Kidney (tissue), 14 donors: ENCODE measurements around the gene PLA2G4E. TPM values are rescaled to one million over a fixed set of nuclear protein-coding genes. Genes with fewer than 3 reads are reported as not detected.

ENCODE experiments used
- DNase-seq, 5 donors: peaks; one replicate each; pipeline ENCODE4 v3.0.0-alpha.2; 2013 to 2020
- FAIRE-seq: peaks from 2 replicates; lab custom pipeline; 2012; peaks lifted over from hg19 to GRCh38; lab: Jason Lieb, UNC
- H3K27ac ChIP-seq, 2 donors: one replicate each; pipeline ENCODE4 v1.7.0; 2013; ENCODE audit warnings: low read depth in 2 of 2, low read length in 2 of 2, inconsistent platforms in 1 of 2
- H3K27me3 ChIP-seq: one replicate; pipeline ENCODE4 v1.7.1; 2013; ENCODE audit warnings: low read length, inconsistent platforms; ENCODE audit not compliant: control insufficient read depth, insufficient read depth
- H3K36me3 ChIP-seq, 3 donors: one replicate each; pipeline versions ENCODE4 v1.7.0 to v1.7.1; 2013; ENCODE audit warnings: low read length in 3 of 3, control low read depth in 1 of 3, inconsistent platforms in 1 of 3; ENCODE audit not compliant: insufficient read depth in 3 of 3, control insufficient read depth in 2 of 3
- H3K4me1 ChIP-seq, 3 donors: one replicate each; pipeline versions ENCODE4 v1.7.0 to v1.7.1; 2013; ENCODE audit warnings: low read length in 3 of 3, inconsistent platforms in 1 of 3, low read depth in 1 of 3; ENCODE audit not compliant: control insufficient read depth in 2 of 3, insufficient read depth in 2 of 3
- H3K4me3 ChIP-seq, 3 donors: one replicate each; pipeline versions ENCODE4 v1.7.0 to v1.8.1; 2013; ENCODE audit warnings: low read length in 3 of 3, control low read depth in 1 of 3, inconsistent platforms in 1 of 3
- H3K9ac ChIP-seq, 3 donors: one replicate each; pipeline versions ENCODE4 v1.7.0 to v1.7.1; 2013; ENCODE audit warnings: low read length in 3 of 3, control low read depth in 1 of 3, inconsistent platforms in 1 of 3
- H3K9me3 ChIP-seq, 3 donors: one replicate each; pipeline versions ENCODE4 v1.7.0 to v1.7.1; 2013; ENCODE audit warnings: low read length in 3 of 3, control low read depth in 1 of 3, inconsistent platforms in 1 of 3; ENCODE audit not compliant: control insufficient read depth in 2 of 3, insufficient read depth in 1 of 3
- CTCF ChIP-seq: IDR thresholded peaks from 3 replicates; pipeline ENCODE4 v1.5.1; 2012; ENCODE audit warnings: mild to moderate bottlenecking, moderate library complexity, borderline replicate concordance; ENCODE audit not compliant: insufficient read depth; ENCODE audit errors: extremely low read depth
- intact Hi-C: fragments of 100-400 bp; cut with DNase I; formaldehyde crosslinking; loops from one replicate; pipeline ENCODE4 v1.11.1; 2022
- polyA plus RNA-seq: library from polyadenylated mRNA; stranded (reverse); fragments of 350-450 nt; fragmentation: Illumina TruSeq; extraction: RNeasy Lipid Tissue Mini Kit (QIAGEN cat#74804); gene quantifications from one replicate; pipeline ENCODE4 v1.2.3, GENCODE V29; 2014; ENCODE audit warnings: low read depth, low replicate concordance; ENCODE audit not compliant: insufficient read depth
- total RNA-seq: library from RNA; stranded (reverse); fragmentation: NEBNext Ultra II Directional; extraction: Animal tissue kit (Norgen Biotek cat#: 25700); gene quantifications from one replicate; pipeline ENCODE4 v1.2.1, GENCODE V29; 2021
- donor health status: control.
- donor health status: control.
- donor health status: control.
- donor health status: control.
- donor health status: control.
- donor health status: DM: yes; HTN: yes; CAD: no.
- donor health status: Normal renal cell carcinoma (clear cell type).

Gene PLA2G4E
- total and polyA plus RNA-seq, 2 donors from 2014 or later: not detected

- DNase-seq (peak; percentile 74 to 86 (median 83)), FAIRE-seq (no peak)
- Histone ChIP-seq H3K9me3 (no peaks in the 10 kb centered on the region), H3K27ac (peak overlapping the region; percentile 35 to 88), H3K4me3 (peak overlapping the region; percentile 72 to 88 (median 86)), H3K27me3 (no peaks in the 10 kb centered on the region), H3K4me1 (peaks cover 0 to 19% (median 0%) of the 10 kb centered on the region in 3 donors), H3K9ac (peak overlapping the region; percentile 3 to 82 (median 79)), H3K36me3 (no peaks in the 10 kb centered on the region)
- no peak for TF ChIP-seq CTCF
- intact Hi-C loops: no loop called here
Measured at GRCh38 chr15:41971089-41971894, 49.5 kb downstream of the PLA2G4E start.

GRCh38 chr15:41970456-41970855 lies 50.4 kb downstream of the PLA2G4E start:
- FAIRE-seq (no peak), DNase-seq (peak in 1 of 5 donors; percentile 20)
- Histone ChIP-seq H3K27me3 (no peaks in the 10 kb centered on the region), H3K4me1 (peaks cover 0 to 22% (median 0%) of the 10 kb centered on the region in 3 donors), H3K27ac (no peak overlapping the region), H3K4me3 (peak overlapping the region in 2 of 3 donors; percentile 72 to 88), H3K36me3 (no peaks in the 10 kb centered on the region), H3K9ac (no peak overlapping the region), H3K9me3 (no peaks in the 10 kb centered on the region)
- TF ChIP-seq CTCF: no peak
- intact Hi-C loops: no loop called here

- TF ChIP-seq CTCF: no peak
- DNase-seq: peak in 1 of 5 donors; percentile 30
- peak overlapping the region in 2 of 3 donors; percentile 37 to 88 for H3K4me3 ChIP-seq
- H3K9ac ChIP-seq: peak overlapping the region in 1 of 3 donors; percentile 6
- peaks cover 0 to 22% (median 0%) of the 10 kb centered on the region in 3 donors for H3K4me1 ChIP-seq
- intact Hi-C loops: no loop called here
- H3K36me3 ChIP-seq: no peaks in the 10 kb centered on the region
- peak overlapping the region; percentile 20 to 25 for H3K27ac ChIP-seq
- no peaks in the 10 kb centered on the region for H3K27me3 ChIP-seq
- FAIRE-seq: no peak
- no peaks in the 10 kb centered on the region for H3K9me3 ChIP-seq
Measured at GRCh38 chr15:41969851-41970431, 50.9 kb downstream of the PLA2G4E start.
